Neural cell (in vitro differentiated cells): ENCODE data around the gene ZNF785. TPM values are rescaled to one million over a fixed set of nuclear protein-coding genes. Genes with fewer than 3 reads are reported as not detected.

ENCODE experiments used
- H2AFZ ChIP-seq: fragments of 200-600, 300-800 bp; sonication (generic), shearing (Covaris generic); 2 replicates; pipeline ENCODE4 v1.6.0; 2014; ENCODE audit warnings: low read depth, mild to moderate bottlenecking, antibody characterized with exemption, low read length, moderate library complexity
- H3F3A ChIP-seq: fragments of 200-600 bp; shearing (Covaris generic); 2 replicates; pipeline ENCODE4 v1.6.1; 2016; ENCODE audit warnings: mild to moderate bottlenecking, moderate library complexity, mixed read lengths, antibody characterized with exemption, low read length; ENCODE audit not compliant: insufficient read depth, poor library complexity, severe bottlenecking
- H3K27ac ChIP-seq: fragments of 200-600, 300-800 bp; sonication (generic), shearing (Covaris generic); 2 replicates; pipeline ENCODE4 v1.5.1; 2014; ENCODE audit warnings: mild to moderate bottlenecking, low read length, moderate library complexity
- H3K27me3 ChIP-seq: fragments of 300-800, 200-600 bp; sonication (generic), shearing (Covaris generic); 2 replicates; pipeline ENCODE4 v1.6.0; 2014; ENCODE audit warnings: mild to moderate bottlenecking, low read depth, low read length, moderate library complexity; ENCODE audit not compliant: insufficient read depth
- H3K36me3 ChIP-seq: fragments of 300-800, 200-600 bp; sonication (generic), shearing (Covaris generic); 2 replicates; pipeline ENCODE4 v1.5.1; 2014; ENCODE audit warnings: mild to moderate bottlenecking, antibody characterized with exemption, low read length, moderate library complexity; ENCODE audit not compliant: insufficient read depth
- H3K4me2 ChIP-seq: fragments of 300-800, 200-600 bp; sonication (generic), shearing (Covaris generic); 2 replicates; pipeline ENCODE4 v1.6.0; 2014; ENCODE audit warnings: mild to moderate bottlenecking, low read length
- H3K4me3 ChIP-seq: fragments of 300-800, 200-600 bp; sonication (generic), shearing (Covaris generic); 2 replicates; pipeline ENCODE4 v1.5.1; 2014; ENCODE audit warnings: mild to moderate bottlenecking, low read length, moderate library complexity
- H3K79me2 ChIP-seq: fragments of 200-600 bp; shearing (Covaris generic); replicated peaks from 2 replicates; pipeline ENCODE4 v1.6.0; 2014; ENCODE audit warnings: mild to moderate bottlenecking, low read length, moderate library complexity; ENCODE audit not compliant: insufficient read depth
- H3K9ac ChIP-seq: fragments of 300-800, 200-600 bp; sonication (generic), shearing (Covaris generic); 2 replicates; pipeline ENCODE4 v1.6.1; 2016; ENCODE audit warnings: mild to moderate bottlenecking, low read length, mixed read lengths
- H3K9me2 ChIP-seq: fragments of 200-600 bp; shearing (Covaris generic); 2 replicates; pipeline ENCODE4 v1.6.1; 2016; ENCODE audit warnings: mild to moderate bottlenecking, low read length, mixed read lengths; ENCODE audit not compliant: insufficient read depth
- H3K9me3 ChIP-seq: fragments of 200-600, 300-800 bp; sonication (generic), shearing (Covaris generic); 2 replicates; pipeline ENCODE4 v1.6.1; 2016; ENCODE audit warnings: mild to moderate bottlenecking, mixed run types, low read length, moderate library complexity, mixed read lengths
- H4K20me1 ChIP-seq: fragments of 200-600 bp; shearing (Covaris generic); 2 replicates; pipeline ENCODE4 v1.6.1; 2016; ENCODE audit warnings: mild to moderate bottlenecking, mixed run types; ENCODE audit not compliant: insufficient read depth
- EP300 ChIP-seq: fragments of 450-650 bp; conservative IDR thresholded peaks from 2 replicates; pipeline ENCODE4 v1.6.1; 2014; ENCODE audit warnings: antibody characterized with exemption, mild to moderate bottlenecking, moderate library complexity; ENCODE audit not compliant: poor library complexity, severe bottlenecking
- EZH2 ChIP-seq: fragments of 200-600, 300-800 bp; shearing (Covaris generic), sonication (generic); IDR thresholded peaks from 2 replicates; pipeline ENCODE4 v1.6.1; 2014; ENCODE audit warnings: antibody characterized with exemption, low read length, borderline replicate concordance, mild to moderate bottlenecking; ENCODE audit not compliant: insufficient read depth, poor library complexity, severe bottlenecking
- MXI1 ChIP-seq: fragments of 450-650 bp; conservative IDR thresholded peaks from 2 replicates; pipeline ENCODE4 v1.6.1; 2014; ENCODE audit warnings: antibody characterized with exemption, mild to moderate bottlenecking; ENCODE audit not compliant: poor library complexity, severe bottlenecking
- POLR2AphosphoS5 ChIP-seq: IDR thresholded peaks from 2 replicates; pipeline ENCODE4 v1.6.1; 2012
- RAD21 ChIP-seq: fragments of 450-650 bp; conservative IDR thresholded peaks from 2 replicates; pipeline ENCODE4 v1.6.1; 2014; ENCODE audit warnings: antibody characterized with exemption, mild to moderate bottlenecking, moderate library complexity
- SMC3 ChIP-seq: fragments of 450-650 bp; conservative IDR thresholded peaks from 2 replicates; pipeline ENCODE4 v1.6.1; 2014; ENCODE audit warnings: antibody characterized with exemption, mild to moderate bottlenecking, moderate library complexity; ENCODE audit not compliant: poor library complexity
- TAF1 ChIP-seq: IDR thresholded peaks from 2 replicates; pipeline ENCODE4 v1.6.1; 2012; ENCODE audit warnings: low read depth
- polyA plus RNA-seq: library from polyadenylated mRNA; depleted of rRNA; stranded (reverse); fragments of >200 nt; gene quantifications from 2 replicates; pipeline ENCODE4 v1.2.3, GENCODE V29; 2014
- TF ChIP-seq, protein P1 (sequence below): fragments of 450-650 bp; IDR thresholded peaks from 2 replicates; pipeline ENCODE4 v1.5.1; 2014; ENCODE audit warnings: antibody characterized with exemption, mild to moderate bottlenecking, moderate library complexity; ENCODE audit not compliant: poor library complexity, severe bottlenecking
- TF ChIP-seq, protein P2 (sequence below): IDR thresholded peaks from 2 replicates; pipeline ENCODE4 v1.6.1; 2012; ENCODE audit warnings: borderline replicate concordance

Gene ZNF785
- polyA plus RNA-seq, 1 donor from 2014 or later = 26.4 TPM

DNA sequence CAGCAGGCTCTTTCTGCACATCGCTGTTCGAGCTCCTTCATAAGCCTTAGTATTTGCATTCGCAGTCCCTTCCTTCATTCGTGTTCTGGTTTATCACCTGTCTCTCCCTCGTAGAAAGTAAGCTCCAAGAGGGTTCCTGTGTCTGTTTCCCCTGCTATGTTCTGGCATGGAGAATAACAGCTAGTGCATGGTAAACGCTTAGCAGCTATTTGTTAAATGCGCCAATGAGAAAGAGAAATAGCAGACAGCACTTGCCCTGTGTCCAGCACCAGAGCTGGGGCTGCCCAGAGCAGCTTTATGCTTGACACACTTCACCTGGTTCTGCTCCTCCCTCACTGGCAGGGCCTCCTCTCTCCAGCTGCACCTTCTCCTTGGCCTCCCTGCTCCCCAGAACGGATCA is 19.5 kb downstream of the ZNF785 start:
- TF ChIP-seq, protein P1, sequence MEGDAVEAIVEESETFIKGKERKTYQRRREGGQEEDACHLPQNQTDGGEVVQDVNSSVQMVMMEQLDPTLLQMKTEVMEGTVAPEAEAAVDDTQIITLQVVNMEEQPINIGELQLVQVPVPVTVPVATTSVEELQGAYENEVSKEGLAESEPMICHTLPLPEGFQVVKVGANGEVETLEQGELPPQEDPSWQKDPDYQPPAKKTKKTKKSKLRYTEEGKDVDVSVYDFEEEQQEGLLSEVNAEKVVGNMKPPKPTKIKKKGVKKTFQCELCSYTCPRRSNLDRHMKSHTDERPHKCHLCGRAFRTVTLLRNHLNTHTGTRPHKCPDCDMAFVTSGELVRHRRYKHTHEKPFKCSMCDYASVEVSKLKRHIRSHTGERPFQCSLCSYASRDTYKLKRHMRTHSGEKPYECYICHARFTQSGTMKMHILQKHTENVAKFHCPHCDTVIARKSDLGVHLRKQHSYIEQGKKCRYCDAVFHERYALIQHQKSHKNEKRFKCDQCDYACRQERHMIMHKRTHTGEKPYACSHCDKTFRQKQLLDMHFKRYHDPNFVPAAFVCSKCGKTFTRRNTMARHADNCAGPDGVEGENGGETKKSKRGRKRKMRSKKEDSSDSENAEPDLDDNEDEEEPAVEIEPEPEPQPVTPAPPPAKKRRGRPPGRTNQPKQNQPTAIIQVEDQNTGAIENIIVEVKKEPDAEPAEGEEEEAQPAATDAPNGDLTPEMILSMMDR = no peak
- TF ChIP-seq RAD21 (no peak), POLR2AphosphoS5 (no peak), TAF1 (no peak)
- no peak overlapping the region for H3K4me3 ChIP-seq
- no peak overlapping the region for H3K4me2 ChIP-seq
- H3K36me3 ChIP-seq = no peaks in the 10 kb centered on the region
- H4K20me1 ChIP-seq = no peaks in the 10 kb centered on the region
- H2AFZ ChIP-seq = no peak overlapping the region
- H3K79me2 ChIP-seq = no peaks in the 10 kb centered on the region
- H3K27ac ChIP-seq = no peak overlapping the region
- H3K27me3 ChIP-seq = no peaks in the 10 kb centered on the region
- no peaks in the 10 kb centered on the region for H3K9me2 ChIP-seq
- H3K9me3 ChIP-seq = no peaks in the 10 kb centered on the region
- H3F3A ChIP-seq = peaks cover 4% of the 10 kb centered on the region
- H3K9ac ChIP-seq = no peak overlapping the region

DNA sequence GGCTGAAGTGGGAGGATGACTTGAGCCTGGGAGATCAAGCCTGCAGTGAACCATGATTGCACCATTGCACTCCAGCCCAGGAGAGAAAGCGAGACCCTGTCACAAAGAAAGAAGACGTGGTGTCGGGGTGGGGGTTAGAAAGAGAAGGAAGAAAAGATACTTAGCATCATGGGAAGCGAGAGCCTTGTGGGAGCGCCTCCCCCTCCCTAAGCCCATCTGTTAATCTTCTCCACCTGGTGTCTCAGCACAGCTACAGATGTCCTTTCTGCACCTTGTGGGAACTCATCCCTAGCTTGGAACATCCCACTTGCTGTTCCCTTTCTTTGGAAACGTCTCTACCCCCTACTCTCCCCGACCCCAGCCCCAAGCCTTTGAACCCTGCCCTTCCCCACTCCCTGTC is 20.0 kb downstream of the ZNF785 start:
- Histone ChIP-seq H3K9ac (no peak overlapping the region), H2AFZ (no peak overlapping the region)
- TF ChIP-seq EZH2 (no peak), MXI1 (no peak), TAF1 (no peak)

DNA sequence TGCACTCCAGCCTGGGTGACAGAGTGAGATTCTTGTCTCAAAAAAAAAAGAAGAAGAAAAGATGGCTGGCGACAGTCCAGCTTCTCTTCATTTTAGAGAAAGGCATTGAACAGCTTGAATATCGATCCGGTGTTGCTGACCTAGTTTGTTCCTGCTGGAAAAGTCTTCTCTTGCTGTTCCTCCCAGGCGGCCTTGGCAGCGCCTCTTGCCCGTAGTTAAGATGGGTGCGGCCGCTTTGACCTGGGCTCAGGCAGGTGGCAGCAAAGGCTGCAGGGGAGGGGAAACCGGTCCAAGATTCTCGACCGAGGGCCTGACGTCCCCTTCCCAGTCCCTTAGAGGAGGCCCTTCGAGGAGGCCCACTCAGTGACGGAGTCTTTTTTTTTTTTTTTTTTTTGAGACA is 23.5 kb downstream of the ZNF785 start:
- no peak overlapping the region for H2AFZ ChIP-seq
- no peaks in the 10 kb centered on the region for H3K79me2 ChIP-seq
- H3K4me2 ChIP-seq = no peak overlapping the region
- H3K9ac ChIP-seq = no peak overlapping the region
- no peak overlapping the region for H3K4me3 ChIP-seq
- no peak overlapping the region for H3K27ac ChIP-seq
- TF ChIP-seq, protein P2, sequence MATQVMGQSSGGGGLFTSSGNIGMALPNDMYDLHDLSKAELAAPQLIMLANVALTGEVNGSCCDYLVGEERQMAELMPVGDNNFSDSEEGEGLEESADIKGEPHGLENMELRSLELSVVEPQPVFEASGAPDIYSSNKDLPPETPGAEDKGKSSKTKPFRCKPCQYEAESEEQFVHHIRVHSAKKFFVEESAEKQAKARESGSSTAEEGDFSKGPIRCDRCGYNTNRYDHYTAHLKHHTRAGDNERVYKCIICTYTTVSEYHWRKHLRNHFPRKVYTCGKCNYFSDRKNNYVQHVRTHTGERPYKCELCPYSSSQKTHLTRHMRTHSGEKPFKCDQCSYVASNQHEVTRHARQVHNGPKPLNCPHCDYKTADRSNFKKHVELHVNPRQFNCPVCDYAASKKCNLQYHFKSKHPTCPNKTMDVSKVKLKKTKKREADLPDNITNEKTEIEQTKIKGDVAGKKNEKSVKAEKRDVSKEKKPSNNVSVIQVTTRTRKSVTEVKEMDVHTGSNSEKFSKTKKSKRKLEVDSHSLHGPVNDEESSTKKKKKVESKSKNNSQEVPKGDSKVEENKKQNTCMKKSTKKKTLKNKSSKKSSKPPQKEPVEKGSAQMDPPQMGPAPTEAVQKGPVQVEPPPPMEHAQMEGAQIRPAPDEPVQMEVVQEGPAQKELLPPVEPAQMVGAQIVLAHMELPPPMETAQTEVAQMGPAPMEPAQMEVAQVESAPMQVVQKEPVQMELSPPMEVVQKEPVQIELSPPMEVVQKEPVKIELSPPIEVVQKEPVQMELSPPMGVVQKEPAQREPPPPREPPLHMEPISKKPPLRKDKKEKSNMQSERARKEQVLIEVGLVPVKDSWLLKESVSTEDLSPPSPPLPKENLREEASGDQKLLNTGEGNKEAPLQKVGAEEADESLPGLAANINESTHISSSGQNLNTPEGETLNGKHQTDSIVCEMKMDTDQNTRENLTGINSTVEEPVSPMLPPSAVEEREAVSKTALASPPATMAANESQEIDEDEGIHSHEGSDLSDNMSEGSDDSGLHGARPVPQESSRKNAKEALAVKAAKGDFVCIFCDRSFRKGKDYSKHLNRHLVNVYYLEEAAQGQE = no peak
- TF ChIP-seq RAD21 = no peak
- TF ChIP-seq, protein P1 = no peak
- TF ChIP-seq TAF1 = no peak
- no peak for TF ChIP-seq SMC3
- no peak for TF ChIP-seq MXI1
- TF ChIP-seq EP300 = no peak
- TF ChIP-seq EZH2 = no peak
- no peak for TF ChIP-seq POLR2AphosphoS5
- no peaks in the 10 kb centered on the region for H3K9me2 ChIP-seq
- no peaks in the 10 kb centered on the region for H3K36me3 ChIP-seq
- no peaks in the 10 kb centered on the region for H3F3A ChIP-seq
- no peaks in the 10 kb centered on the region for H3K27me3 ChIP-seq
- no peaks in the 10 kb centered on the region for H4K20me1 ChIP-seq
- H3K9me3 ChIP-seq = no peaks in the 10 kb centered on the region

More for the DNA sequence above, 20.0 kb downstream of the ZNF785 start:
- no peaks in the 10 kb centered on the region for H3K27me3 ChIP-seq
- H4K20me1 ChIP-seq = no peaks in the 10 kb centered on the region
- H3F3A ChIP-seq = peaks cover 4% of the 10 kb centered on the region
- no peaks in the 10 kb centered on the region for H3K9me2 ChIP-seq
- H3K27ac ChIP-seq = no peak overlapping the region
- H3K9me3 ChIP-seq = no peaks in the 10 kb centered on the region
- H3K79me2 ChIP-seq = no peaks in the 10 kb centered on the region
- no peak overlapping the region for H3K4me3 ChIP-seq
- H3K4me2 ChIP-seq = no peak overlapping the region
- H3K36me3 ChIP-seq = no peaks in the 10 kb centered on the region
